H1 (cell line): ENCODE data around the gene CPPED1. TPM values are rescaled to one million over a fixed set of nuclear protein-coding genes. Genes with fewer than 3 reads are reported as not detected.
A peak's percentile ranks its signal among the peaks of the same experiment; 100 is the strongest.

Source experiments
- CTCF ChIA-PET: fragments of 300-600 bp; sonication (Branson Sonifier 250); formaldehyde crosslinking; loops from one replicate; lab custom pipeline; 2021; ENCODE audit not compliant: partially characterized antibody; lab: Charles Lee
- POLR2A ChIA-PET: fragments of 300-600 bp; sonication (Branson Sonifier 250); formaldehyde crosslinking; loops from one replicate; lab custom pipeline; 2021; ENCODE audit warnings: inconsistent platforms; ENCODE audit not compliant: partially characterized antibody; lab: Charles Lee
- DNase-seq, 2 experiments: peaks; one replicate each; pipeline versions ENCODE4 v3.0.0 to v3.0.0-alpha.2; 2010 to 2022; ENCODE audit warnings: low spot score in 2 of 2, low read depth in 1 of 2, mixed read lengths in 1 of 2
- FAIRE-seq: peaks from 2 replicates; lab custom pipeline; 2011; peaks lifted over from hg19 to GRCh38; lab: Jason Lieb, UNC
- H2AFZ ChIP-seq: 2 replicates; pipeline ENCODE4 v1.8.1; 2012; ENCODE audit warnings: low read length, inconsistent platforms
- H2AK5ac ChIP-seq: 2 replicates; pipeline ENCODE4 v1.6.1; 2013; ENCODE audit warnings: low read depth, low read length
- H2BK120ac ChIP-seq: replicated peaks from 2 replicates; pipeline ENCODE3; 2013; ENCODE audit warnings: low read depth, low read length, inconsistent platforms
- H2BK12ac ChIP-seq: 2 replicates; pipeline ENCODE4 v1.6.1; 2013; ENCODE audit warnings: low read depth, low read length
- H2BK15ac ChIP-seq: 2 replicates; pipeline ENCODE4 v1.6.1; 2013; ENCODE audit warnings: low read length
- H2BK20ac ChIP-seq: 2 replicates; pipeline ENCODE4 v1.6.1; 2013; ENCODE audit warnings: low read length
- H2BK5ac ChIP-seq: 2 replicates; pipeline ENCODE4 v1.6.1; 2013; ENCODE audit warnings: low read depth, low read length
- H3K14ac ChIP-seq: 2 replicates; pipeline ENCODE4 v1.6.1; 2013; ENCODE audit warnings: inconsistent platforms; ENCODE audit not compliant: insufficient read length
- H3K18ac ChIP-seq: 2 replicates; pipeline ENCODE4 v1.6.1; 2013; ENCODE audit warnings: low read length; ENCODE audit errors: extremely low read depth
- H3K23ac ChIP-seq: 2 replicates; pipeline ENCODE4 v1.6.1; 2013; ENCODE audit warnings: inconsistent platforms; ENCODE audit not compliant: insufficient read length
- H3K23me2 ChIP-seq: 2 replicates; pipeline ENCODE4 v1.6.1; 2013; ENCODE audit warnings: low read depth, low read length
- H3K27ac ChIP-seq: 2 replicates; pipeline ENCODE4 v1.6.1; 2011; ENCODE audit warnings: low read depth, low read length, inconsistent platforms
- H3K27me3 ChIP-seq, 4 experiments: replicated peaks in 1 of 4; 1 replicate in 1 of 4; 2 replicates in 3 of 4; pipeline versions ENCODE4 v1.6.1 to v1.8.1; 2011 to 2013; ENCODE audit warnings: low read length in 3 of 4, mild to moderate bottlenecking in 3 of 4, inconsistent platforms in 2 of 4, mixed read lengths in 2 of 4, moderate library complexity in 1 of 4; ENCODE audit not compliant: control insufficient read depth in 3 of 4, insufficient read depth in 3 of 4; ENCODE audit errors: extremely low read depth in 1 of 4
- H3K36me3 ChIP-seq, 4 experiments: 2 replicates each; pipeline versions ENCODE4 v1.6.1 to v1.8.1; 2011 to 2013; ENCODE audit warnings: mild to moderate bottlenecking in 4 of 4, low read length in 3 of 4, moderate library complexity in 2 of 4, control low read depth in 1 of 4, inconsistent platforms in 1 of 4; ENCODE audit not compliant: insufficient read depth in 4 of 4, control insufficient read depth in 2 of 4
- H3K4ac ChIP-seq: replicated peaks from 2 replicates; pipeline ENCODE3; 2013; ENCODE audit warnings: low read length, low read depth, mixed read lengths, inconsistent platforms; ENCODE audit not compliant: insufficient read length
- H3K4me1 ChIP-seq, 4 experiments: replicated peaks in 1 of 4; 1 replicate in 1 of 4; 2 replicates in 3 of 4; pipeline versions ENCODE4 v1.6.1 to v1.8.1; 2011 to 2013; ENCODE audit warnings: low read length in 3 of 4, inconsistent platforms in 2 of 4, mixed read lengths in 1 of 4; ENCODE audit not compliant: insufficient read depth in 4 of 4, control insufficient read depth in 3 of 4
- H3K4me2 ChIP-seq, 2 experiments: 2 replicates each; pipeline versions ENCODE4 v1.6.1 to v1.8.1; 2011 to 2013; ENCODE audit warnings: low read depth in 2 of 2, low read length in 2 of 2, control low read depth in 1 of 2, inconsistent platforms in 1 of 2, mild to moderate bottlenecking in 1 of 2; ENCODE audit not compliant: insufficient read depth in 1 of 2
- H3K4me3 ChIP-seq, 4 experiments: fragments of 200-600, 300-600 bp in 1 of 4; sonication (generic), shearing (Covaris generic), sonication (Bioruptor Twin) in 1 of 4; 2 replicates each; pipeline versions ENCODE4 v1.5.1 to v1.8.1; 2011 to 2016; ENCODE audit warnings: low read length in 4 of 4, low read depth in 3 of 4, control low read depth in 2 of 4, inconsistent platforms in 2 of 4, mild to moderate bottlenecking in 2 of 4, mixed read lengths in 1 of 4, moderate library complexity in 1 of 4; ENCODE audit not compliant: insufficient read depth in 2 of 4; ENCODE audit errors: extremely low read depth in 1 of 4
- H3K56ac ChIP-seq: replicated peaks from 2 replicates; pipeline ENCODE3; 2013; ENCODE audit warnings: low read depth, mild to moderate bottlenecking, mixed read lengths, low read length, inconsistent platforms; ENCODE audit not compliant: insufficient read length
- H3K79me1 ChIP-seq: 2 replicates; pipeline ENCODE4 v1.6.1; 2013; ENCODE audit warnings: low read depth, low read length, control low read depth
- H3K79me2 ChIP-seq, 2 experiments: 2 replicates each; pipeline versions ENCODE4 v1.6.1 to v1.8.1; 2012 to 2013; ENCODE audit warnings: low read length in 2 of 2, mild to moderate bottlenecking in 2 of 2, inconsistent platforms in 1 of 2; ENCODE audit not compliant: insufficient read depth in 2 of 2, control insufficient read depth in 1 of 2
- H3K9ac ChIP-seq, 4 experiments: replicated peaks in 1 of 4; 1 replicate in 1 of 4; 2 replicates in 3 of 4; pipeline versions ENCODE4 v1.6.1 to v1.8.1; 2011 to 2013; ENCODE audit warnings: low read depth in 3 of 4, low read length in 3 of 4, control low read depth in 2 of 4, mild to moderate bottlenecking in 2 of 4, moderate library complexity in 2 of 4, inconsistent platforms in 1 of 4; ENCODE audit errors: extremely low read depth in 1 of 4
- H3K9me3 ChIP-seq, 2 experiments: 2 replicates each; pipeline versions ENCODE4 v1.6.1 to v1.8.1; 2012 to 2013; ENCODE audit warnings: mild to moderate bottlenecking in 2 of 2, moderate library complexity in 2 of 2, control low read depth in 1 of 2, inconsistent platforms in 1 of 2, low read depth in 1 of 2, low read length in 1 of 2, mixed read lengths in 1 of 2; ENCODE audit not compliant: insufficient read depth in 2 of 2
- H4K20me1 ChIP-seq, 2 experiments: replicated peaks in 1 of 2; 2 replicates each; pipeline versions ENCODE3 to v1.8.1; 2011 to 2013; ENCODE audit warnings: inconsistent platforms in 2 of 2, low read length in 2 of 2, mild to moderate bottlenecking in 1 of 2; ENCODE audit not compliant: insufficient read depth in 2 of 2, control insufficient read depth in 1 of 2
- H4K5ac ChIP-seq: 2 replicates; pipeline ENCODE4 v1.6.1; 2013; ENCODE audit warnings: low read length, low read depth, mixed read lengths, inconsistent platforms; ENCODE audit not compliant: insufficient read length
- H4K8ac ChIP-seq: 2 replicates; pipeline ENCODE4 v1.8.0; 2013; ENCODE audit warnings: mild to moderate bottlenecking, moderate library complexity, low read length, inconsistent platforms; ENCODE audit not compliant: insufficient read depth; ENCODE audit errors: extremely low read depth
- H4K91ac ChIP-seq: replicated peaks from 2 replicates; pipeline ENCODE3; 2013; ENCODE audit warnings: low read length, mixed read lengths, inconsistent platforms; ENCODE audit not compliant: insufficient read length
- ASH2L ChIP-seq: fragments of 200-600, 300-600 bp; sonication (generic); IDR thresholded peaks from one replicate; pipeline ENCODE4 v1.7.1; 2017; ENCODE audit warnings: low read length
- CHD1 ChIP-seq: IDR thresholded peaks from 2 replicates; pipeline ENCODE4 v1.6.1; 2012; ENCODE audit warnings: low read depth, low read length, improper control_type of control experiment
- CTCF ChIP-seq, 3 experiments: IDR thresholded peaks; 1 replicate in 2 of 3; 2 replicates in 1 of 3; pipeline versions ENCODE4 v1.5.1 to v1.6.1; 2011; ENCODE audit warnings: low read length in 3 of 3, mild to moderate bottlenecking in 3 of 3, inconsistent platforms in 2 of 3, low read depth in 1 of 3, moderate library complexity in 1 of 3; ENCODE audit not compliant: insufficient read depth in 1 of 3; ENCODE audit errors: control extremely low read depth in 1 of 3
- JUN ChIP-seq: IDR thresholded peaks from 2 replicates; pipeline ENCODE4 v1.6.1; 2011; ENCODE audit warnings: low read depth, mild to moderate bottlenecking, improper control_type of control experiment, low read length
- JUND ChIP-seq: IDR thresholded peaks from 2 replicates; pipeline ENCODE4 v1.6.1; 2011; ENCODE audit warnings: mild to moderate bottlenecking, improper control_type of control experiment, low read length
- KDM1A ChIP-seq: fragments of 200-600, 300-600 bp; sonication (generic); IDR thresholded peaks from 2 replicates; pipeline ENCODE4 v1.7.1; 2016; ENCODE audit warnings: mild to moderate bottlenecking, low read length, borderline replicate concordance
- NRF1 ChIP-seq: IDR thresholded peaks from 2 replicates; pipeline ENCODE4 v1.6.1; 2011; ENCODE audit warnings: mild to moderate bottlenecking, low read depth, low read length, improper control_type of control experiment
- RFX5 ChIP-seq: IDR thresholded peaks from 2 replicates; pipeline ENCODE4 v1.6.1; 2011; ENCODE audit warnings: low read depth, low read length, improper control_type of control experiment, borderline replicate concordance
- RNF2 ChIP-seq: fragments of 200-900, 300-1000 bp; sonication (generic); IDR thresholded peaks from 2 replicates; pipeline ENCODE4 v1.7.1; 2016; ENCODE audit warnings: borderline replicate concordance, low read depth, mild to moderate bottlenecking, antibody characterized with exemption, low read length; ENCODE audit not compliant: poor library complexity, severe bottlenecking; ENCODE audit errors: missing control alignments
- SIRT6 ChIP-seq: IDR thresholded peaks from one replicate; pipeline ENCODE4 v1.7.1; 2012; ENCODE audit warnings: low read length, inconsistent platforms
- WGBS, 2 experiments: shearing (Covaris generic) in 1 of 2; methylation state at CpG; one replicate each; pipeline versions ENCODE4 v1.1.6 to v1.1.7; 2013 to 2015; ENCODE audit warnings: low lambda C conversion rate in 2 of 2, mixed read lengths in 2 of 2, inconsistent platforms in 1 of 2, low coverage in 1 of 2, missing lambda C conversion rate in 1 of 2; ENCODE audit not compliant: insufficient replicate concordance in 2 of 2, insufficient coverage in 1 of 2, insufficient read length in 1 of 2; ENCODE audit errors: extremely low coverage in 1 of 2, missing lambda C conversion rate in 1 of 2; 5-methylcytosine and 5-hydroxymethylcytosine counted together
- polyA plus RNA-seq, 7 experiments: library from polyadenylated mRNA; depleted of rRNA in 3 of 7; stranded (reverse) in 5 of 7; unstranded in 2 of 7; fragments of >200 nt in 5 of 7; fragments of 200-250 nt in 2 of 7; gene quantifications; 1 replicate in 5 of 7; 2 replicates in 1 of 7; 4 replicates in 1 of 7; pipeline versions ENCODE4 v1.2.1 to v1.2.3, GENCODE V29; 2011 to 2013; ENCODE audit warnings: missing spikeins in 2 of 7, mixed read lengths in 2 of 7
- total RNA-seq: library from RNA; stranded (reverse); fragmentation: NEBNext Ultra II Directional; extraction: Animal tissue kit (Norgen Biotek cat#: 25700); gene quantifications from 2 replicates; pipeline ENCODE4 v1.2.1, GENCODE V29; 2021
- TF ChIP-seq, protein P1 (sequence below): IDR thresholded peaks from 2 replicates; pipeline ENCODE4 v1.6.1; 2012; ENCODE audit warnings: inconsistent platforms

CPPED1 gene
- total and polyA plus RNA-seq, 2 of the 8 experiments (the other 6 are each of a cell fraction or from before 2014, with no cell fraction given) = 3.5 to 11.2 TPM

DNA sequence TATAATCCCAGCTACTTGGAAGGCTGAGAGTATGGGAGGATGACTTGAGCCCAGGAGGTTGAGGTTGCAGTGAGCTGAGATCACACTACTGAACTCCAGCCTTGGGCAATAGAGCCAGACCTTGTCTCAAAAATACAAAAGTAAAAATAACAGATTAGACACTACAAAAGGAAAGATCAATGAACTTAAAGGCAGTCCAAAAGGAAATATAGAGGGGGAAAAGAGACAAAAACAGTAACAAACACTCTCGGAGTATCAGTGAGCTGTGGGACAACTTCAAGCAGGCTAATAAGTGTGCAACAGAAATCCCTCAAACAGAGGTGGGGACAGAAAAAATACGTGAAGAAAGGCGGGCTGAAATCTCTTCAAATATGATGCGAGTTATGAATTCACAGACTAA, 58.8 kb downstream of the CPPED1 start:
- Histone ChIP-seq H3K4me2 (no peak overlapping the region), H2BK15ac (no peak overlapping the region), H4K5ac (no peak overlapping the region), H2BK12ac (no peak overlapping the region), H3K79me1 (no peaks in the 10 kb centered on the region), H3K23ac (no peak overlapping the region), H3K36me3 (no peaks in the 10 kb centered on the region), H2AFZ (no peak overlapping the region), H4K91ac (no peak overlapping the region), H3K9me3 (0 out of 4 replicates have a peak, but pooled peaks cover 0 to 3% of the 10 kb centered on the region in 2 experiments), H2BK20ac (no peak overlapping the region), H3K56ac (no peak overlapping the region), H2BK5ac (no peak overlapping the region), H2AK5ac (0 out of 2 replicates have a peak overlapping the region, but pooled peaks have one; percentile 39), H4K8ac (no peak overlapping the region), H3K27me3 (no peaks in the 10 kb centered on the region), H3K79me2 (no peaks in the 10 kb centered on the region), H3K27ac (no peak overlapping the region), H3K23me2 (no peaks in the 10 kb centered on the region), H3K4me1 (no peaks in the 10 kb centered on the region), H4K20me1 (peaks cover 0 to 2% of the 10 kb centered on the region in 2 experiments), H2BK120ac (no peak overlapping the region), H3K4me3 (no peak overlapping the region), H3K18ac (no peak overlapping the region), H3K14ac (no peak overlapping the region), H3K9ac (no peak overlapping the region), H3K4ac (no peak overlapping the region)
- 95% methylated on average over 4 of the region's 4 CpGs; no CpG with 5 or more reads in 1 of the 2 experiments for WGBS, 2 experiments
- CTCF ChIA-PET = interaction anchor here (1.4 kb wide), 1 partner anchor 12 kb away, joined by 3 read pairs; no protein-coding TSS in a partner anchor
- no peak for FAIRE-seq
- POLR2A ChIA-PET = no interaction called here
- DNase-seq = no peak
- TF ChIP-seq KDM1A = no peak
- no peak for TF ChIP-seq JUND
- no peak for TF ChIP-seq CTCF (IDR thresholded peaks at IDR 0.05; ENCODE audit: control extremely low read depth in 1 of 3, insufficient read depth in 1 of 3, low read depth in 1 of 3, low read length in 3 of 3)
- no peak for TF ChIP-seq NRF1
- TF ChIP-seq RFX5 = no peak
- TF ChIP-seq, protein P1, sequence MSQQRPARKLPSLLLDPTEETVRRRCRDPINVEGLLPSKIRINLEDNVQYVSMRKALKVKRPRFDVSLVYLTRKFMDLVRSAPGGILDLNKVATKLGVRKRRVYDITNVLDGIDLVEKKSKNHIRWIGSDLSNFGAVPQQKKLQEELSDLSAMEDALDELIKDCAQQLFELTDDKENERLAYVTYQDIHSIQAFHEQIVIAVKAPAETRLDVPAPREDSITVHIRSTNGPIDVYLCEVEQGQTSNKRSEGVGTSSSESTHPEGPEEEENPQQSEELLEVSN = no peak
- TF ChIP-seq RNF2 = no peak
- no peak for TF ChIP-seq SIRT6
- TF ChIP-seq JUN = no peak
- no peak for TF ChIP-seq CHD1
- no peak for TF ChIP-seq ASH2L
